Small intestine (tissue), 7 donors: ENCODE results near the gene ABCF2. TPM values are rescaled to one million over a fixed set of nuclear protein-coding genes. Genes with fewer than 3 reads are reported as not detected.

Experiments used
- DNase-seq, 2 donors: peaks; one replicate each; pipeline versions ENCODE4 v3.0.0 to v3.0.0-alpha.2; 2013
- FAIRE-seq: peaks from 2 replicates; lab custom pipeline; 2012; peaks lifted over from hg19 to GRCh38; lab: Jason Lieb, UNC
- H3K27ac ChIP-seq, 3 donors: one replicate each; pipeline ENCODE4 v1.5.1; 2013; ENCODE audit warnings: low read length in 2 of 3, mild to moderate bottlenecking in 2 of 3, control low read depth in 1 of 3, inconsistent platforms in 1 of 3, low read depth in 1 of 3, moderate library complexity in 1 of 3
- H3K27me3 ChIP-seq, 3 donors: one replicate each; pipeline ENCODE4 v1.6.1; 2013; ENCODE audit warnings: low read length in 3 of 3, inconsistent platforms in 1 of 3; ENCODE audit not compliant: control insufficient read depth in 3 of 3, insufficient read depth in 3 of 3
- H3K36me3 ChIP-seq, 3 donors: one replicate each; pipeline ENCODE4 v1.6.1; 2013; ENCODE audit warnings: low read length in 3 of 3, inconsistent platforms in 1 of 3, low read depth in 1 of 3, mild to moderate bottlenecking in 1 of 3, moderate library complexity in 1 of 3; ENCODE audit not compliant: control insufficient read depth in 3 of 3, insufficient read depth in 2 of 3
- H3K4me1 ChIP-seq, 3 donors: one replicate each; pipeline ENCODE4 v1.6.1; 2013; ENCODE audit warnings: low read length in 2 of 3, inconsistent platforms in 1 of 3, low read depth in 1 of 3, mild to moderate bottlenecking in 1 of 3, moderate library complexity in 1 of 3; ENCODE audit not compliant: control insufficient read depth in 3 of 3, insufficient read depth in 2 of 3
- H3K4me3 ChIP-seq, 3 donors: one replicate each; pipeline ENCODE4 v1.5.1; 2013; ENCODE audit warnings: low read length in 3 of 3, control low read depth in 1 of 3, inconsistent platforms in 1 of 3, low read depth in 1 of 3, mild to moderate bottlenecking in 1 of 3, moderate library complexity in 1 of 3
- H3K9me3 ChIP-seq, 2 donors: one replicate each; pipeline ENCODE4 v1.6.1; 2013; ENCODE audit warnings: low read depth in 1 of 2, low read length in 1 of 2; ENCODE audit not compliant: control insufficient read depth in 2 of 2, insufficient read depth in 1 of 2
- WGBS, 3 donors: extraction: QIAGEN DNeasy Blood & Tissue Kit; methylation state at CpG; one replicate each; pipeline ENCODE4 v1.1.7; 2013; 5-methylcytosine and 5-hydroxymethylcytosine counted together
- polyA plus RNA-seq, 4 donors: library from polyadenylated mRNA; stranded (reverse) in 3 of 4; unstranded in 1 of 4; fragments of 200-250 nt in 3 of 4; fragments of 120-200 nt in 1 of 4; gene quantifications; one replicate each; pipeline versions ENCODE4 v1.2.1 to v1.2.3, GENCODE V29; 2013
- donor health status: healthy with polysubstance abuse.
- donor health status: control.
- donor health status: control.
- donor health status: Bipolar disorder and iron deficiency.
- donor health status: healthy.

ABCF2 gene
- polyA plus RNA-seq, 4 donors: 11.0 to 23.7 (median 13.5) TPM

DNA sequence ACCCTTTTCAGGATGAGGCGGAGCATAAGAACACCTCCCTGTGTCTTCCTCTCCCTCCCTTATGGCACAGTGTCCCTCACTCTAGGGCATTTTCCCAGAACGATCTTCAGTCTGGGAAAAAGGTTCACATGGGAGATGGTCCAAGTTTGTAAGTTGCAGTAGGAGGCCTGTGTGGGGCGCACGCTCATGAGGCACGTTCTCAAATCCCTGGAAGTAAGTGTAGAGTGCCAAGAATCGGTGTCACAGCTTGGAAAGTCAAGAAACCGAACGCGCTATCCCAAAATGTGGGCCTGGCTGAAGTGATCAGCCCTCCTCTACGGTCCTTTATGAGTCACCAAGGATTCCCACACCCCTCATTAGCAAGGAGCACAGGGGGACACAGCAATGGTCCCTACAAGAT lies 45.4 kb upstream of the ABCF2 start:
- FAIRE-seq (no peak), DNase-seq (no peak)
- no peak overlapping the region for H3K4me3 ChIP-seq
- peak overlapping the region in 1 of 3 donors; percentile 51 for H3K27ac ChIP-seq
- H3K27me3 ChIP-seq: peaks cover 0 to 21% (median 0%) of the 10 kb centered on the region in 3 donors
- WGBS, 3 donors: 67 to 72% (median 71%) methylated on average over 10 of the region's 10 CpGs
- H3K4me1 ChIP-seq: peaks cover 0 to 4% (median 3%) of the 10 kb centered on the region in 3 donors
- H3K36me3 ChIP-seq: no peaks in the 10 kb centered on the region
- H3K9me3 ChIP-seq: no peaks in the 10 kb centered on the region

DNA sequence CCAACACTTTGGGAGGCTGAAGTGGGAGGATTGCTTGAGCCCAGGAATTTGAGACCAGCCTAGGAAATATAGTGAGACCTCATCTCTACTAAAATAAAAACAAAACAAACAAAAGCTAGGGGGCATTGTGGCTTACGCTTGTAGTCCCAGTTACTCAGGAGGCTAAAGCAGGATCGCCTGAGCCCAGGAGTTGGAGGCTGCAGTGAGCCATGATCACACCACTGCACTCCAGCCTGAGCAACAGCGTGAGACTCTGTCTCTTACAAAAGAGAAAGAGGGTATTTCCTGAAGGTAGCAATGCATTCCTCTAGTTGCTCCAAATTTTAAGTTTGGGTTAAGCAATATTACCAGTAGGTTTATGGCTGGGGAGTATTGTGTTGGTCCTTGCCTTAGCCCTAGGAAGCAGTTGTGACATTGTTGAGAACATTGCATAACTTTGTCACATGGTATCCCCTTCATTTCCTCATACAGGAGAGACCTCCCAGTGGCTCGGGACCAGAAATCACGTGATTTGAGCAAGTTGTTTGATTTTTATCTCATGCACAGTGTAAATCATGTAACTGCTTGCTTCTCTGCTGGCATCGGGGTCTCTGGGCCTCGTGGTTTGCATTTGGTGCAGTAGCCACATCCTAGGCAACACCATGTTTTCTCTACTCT lies 44.8 kb upstream of the ABCF2 start:
- DNase-seq: peak; percentile 8 to 86
- Histone ChIP-seq H3K4me1 (peaks cover 0 to 4% (median 0%) of the 10 kb centered on the region in 3 donors), H3K27ac (peak overlapping the region in 1 of 3 donors; percentile 51), H3K9me3 (no peaks in the 10 kb centered on the region), H3K36me3 (no peaks in the 10 kb centered on the region), H3K27me3 (peaks cover 0 to 20% (median 0%) of the 10 kb centered on the region in 3 donors), H3K4me3 (no peak overlapping the region)
- no peak for FAIRE-seq
- 46 to 56% (median 48%) methylated on average over 7 of the region's 7 CpGs for WGBS, 3 donors

DNA sequence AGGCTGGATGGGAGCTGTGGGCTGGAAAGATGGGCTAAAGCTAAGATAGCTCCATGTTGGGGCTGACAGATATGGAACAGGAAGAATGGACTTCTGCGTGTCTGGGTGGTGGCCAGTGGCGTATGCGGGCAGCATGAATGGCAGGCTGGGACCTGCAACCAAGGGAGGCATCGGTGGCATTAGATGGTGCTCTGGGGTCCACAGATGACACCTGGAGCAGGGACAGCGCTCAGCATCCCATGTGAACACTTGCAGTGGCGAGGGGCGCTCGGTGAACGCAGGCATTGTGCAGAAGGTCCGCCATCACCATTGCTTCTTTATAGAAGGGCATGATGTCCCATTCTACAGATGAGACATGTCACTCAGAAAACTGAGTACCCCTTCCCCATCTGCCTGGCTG lies 42.5 kb upstream of the ABCF2 start:
- peaks cover 0 to 4% (median 0%) of the 10 kb centered on the region in 3 donors for H3K27me3 ChIP-seq
- no peak overlapping the region for H3K27ac ChIP-seq
- H3K36me3 ChIP-seq: no peaks in the 10 kb centered on the region
- no peak overlapping the region for H3K4me3 ChIP-seq
- H3K4me1 ChIP-seq: peaks cover 0 to 4% (median 0%) of the 10 kb centered on the region in 3 donors
- DNase-seq: no peak
- 91 to 96% (median 94%) methylated on average over 10 of the region's 10 CpGs for WGBS, 3 donors
- FAIRE-seq: no peak
- H3K9me3 ChIP-seq: no peaks in the 10 kb centered on the region

DNA sequence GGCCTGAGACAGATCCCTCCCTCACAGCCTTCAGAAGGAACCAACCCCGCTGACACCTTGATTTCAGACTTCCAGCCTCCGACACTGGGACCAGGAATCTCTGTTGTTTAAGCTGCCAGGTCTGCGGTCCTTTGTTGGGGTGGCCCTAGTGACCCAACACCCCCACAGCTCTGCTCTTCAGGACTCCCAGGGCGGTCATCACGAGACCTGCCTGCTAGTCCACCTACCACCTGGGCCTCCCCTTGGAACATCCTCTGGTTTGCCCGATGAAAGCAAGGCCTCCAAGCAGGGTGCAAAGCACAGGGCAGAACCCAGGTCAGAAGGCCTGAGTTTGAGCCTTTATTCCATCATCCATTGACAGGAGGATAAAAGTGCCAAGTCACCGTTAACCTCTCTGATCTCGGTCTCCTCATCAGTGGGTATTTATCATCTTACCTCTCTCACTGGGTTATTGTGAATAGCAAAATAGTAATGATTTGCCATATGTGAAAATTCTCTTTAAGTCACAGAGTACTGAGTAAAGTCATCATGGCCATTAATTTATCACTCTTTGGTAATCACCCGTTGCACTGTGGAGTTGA lies 38.4 kb upstream of the ABCF2 start:
- no peak for DNase-seq
- H3K4me1 ChIP-seq: no peaks in the 10 kb centered on the region
- no peaks in the 10 kb centered on the region for H3K36me3 ChIP-seq
- H3K9me3 ChIP-seq: no peaks in the 10 kb centered on the region
- 87 to 93% (median 91%) methylated on average over 8 to 9 of the region's 9 CpGs for WGBS, 3 donors
- no peak overlapping the region for H3K4me3 ChIP-seq
- FAIRE-seq: no peak
- peaks cover 0 to 16% (median 3%) of the 10 kb centered on the region in 3 donors for H3K27me3 ChIP-seq
- H3K27ac ChIP-seq: no peak overlapping the region

DNA sequence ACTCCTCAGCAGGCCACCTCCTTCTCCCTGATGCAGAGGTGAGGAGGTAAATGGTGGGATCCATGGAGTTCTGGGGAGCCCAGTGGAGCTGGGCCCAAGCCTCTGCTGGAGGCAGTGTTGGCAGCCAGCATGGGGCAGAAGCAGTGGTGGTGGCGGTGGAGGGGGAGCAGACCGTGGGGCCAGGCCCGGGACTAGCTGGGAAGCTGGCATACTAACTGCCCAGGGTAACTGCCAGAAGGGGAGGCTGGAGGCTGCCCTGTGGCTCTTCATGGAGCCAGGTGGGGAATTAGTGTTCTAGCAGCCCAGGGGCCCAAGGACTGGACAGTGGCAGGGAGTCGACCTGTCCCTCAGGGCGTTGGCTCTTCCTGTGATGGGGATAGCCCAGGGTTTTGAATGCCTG lies 37.6 kb upstream of the ABCF2 start:
- H3K4me1 ChIP-seq: no peaks in the 10 kb centered on the region
- no peak for DNase-seq

DNA sequence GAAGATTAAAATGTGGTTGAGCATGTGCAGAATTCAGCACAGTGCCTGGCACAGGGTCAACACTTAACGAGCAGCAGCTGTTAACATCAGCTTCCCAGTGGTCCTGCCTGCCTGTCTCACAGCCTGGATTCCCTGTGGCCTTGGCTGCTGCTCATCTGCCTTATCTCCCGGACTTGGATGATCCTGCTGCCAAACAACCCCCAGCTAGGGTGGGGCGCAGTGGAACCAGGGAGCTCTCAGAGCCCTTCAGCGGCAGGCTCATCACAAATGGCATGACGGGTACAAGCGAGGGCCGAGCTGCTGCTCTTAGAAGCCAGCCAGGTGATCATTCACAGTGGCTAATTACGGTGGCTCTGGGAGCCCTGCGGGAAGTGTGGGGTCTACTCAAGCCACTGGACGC lies 34.5 kb upstream of the ABCF2 start:
- FAIRE-seq (no peak), DNase-seq (no peak)
- Histone ChIP-seq H3K27ac (no peak overlapping the region), H3K27me3 (peaks cover 0 to 37% (median 3%) of the 10 kb centered on the region in 3 donors), H3K9me3 (no peaks in the 10 kb centered on the region), H3K36me3 (no peaks in the 10 kb centered on the region), H3K4me1 (no peaks in the 10 kb centered on the region), H3K4me3 (no peak overlapping the region)
- WGBS, 3 donors: 30 to 56% (median 52%) methylated on average over 10 of the region's 10 CpGs

More for the DNA sequence above, 37.6 kb upstream of the ABCF2 start:
- Histone ChIP-seq H3K27me3 (peaks cover 0 to 22% (median 3%) of the 10 kb centered on the region in 3 donors), H3K4me3 (no peak overlapping the region), H3K36me3 (no peaks in the 10 kb centered on the region), H3K27ac (no peak overlapping the region), H3K9me3 (no peaks in the 10 kb centered on the region)
- FAIRE-seq: no peak
- 73 to 88% (median 78%) methylated on average over 5 of the region's 5 CpGs for WGBS, 3 donors

DNA sequence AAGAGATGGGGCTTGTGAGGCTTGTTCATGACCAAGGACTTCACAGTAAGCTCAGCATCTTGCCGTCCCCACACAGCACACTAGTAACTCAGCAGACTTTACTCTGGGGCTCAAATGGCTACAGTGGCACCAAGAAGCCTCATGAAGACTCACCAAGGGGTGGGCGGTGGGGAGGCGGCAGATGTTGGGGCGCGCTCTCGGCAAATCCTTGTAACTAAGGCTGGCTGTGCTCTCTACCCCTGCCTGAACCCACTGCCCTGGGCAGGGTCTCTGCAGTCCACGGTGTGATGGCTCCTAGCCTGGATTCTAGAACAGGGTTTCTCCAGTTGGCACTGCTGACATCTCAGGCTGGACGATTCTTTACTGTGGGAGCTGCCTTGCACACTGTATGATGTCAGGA lies 33.9 kb upstream of the ABCF2 start:
- Histone ChIP-seq H3K27ac (no peak overlapping the region), H3K27me3 (peaks cover 0 to 41% (median 3%) of the 10 kb centered on the region in 3 donors), H3K4me1 (no peaks in the 10 kb centered on the region), H3K36me3 (no peaks in the 10 kb centered on the region), H3K4me3 (no peak overlapping the region), H3K9me3 (no peaks in the 10 kb centered on the region)
- DNase-seq (no peak), FAIRE-seq (no peak)
- WGBS, 3 donors: 82 to 86% (median 85%) methylated on average over 8 of the region's 8 CpGs

DNA sequence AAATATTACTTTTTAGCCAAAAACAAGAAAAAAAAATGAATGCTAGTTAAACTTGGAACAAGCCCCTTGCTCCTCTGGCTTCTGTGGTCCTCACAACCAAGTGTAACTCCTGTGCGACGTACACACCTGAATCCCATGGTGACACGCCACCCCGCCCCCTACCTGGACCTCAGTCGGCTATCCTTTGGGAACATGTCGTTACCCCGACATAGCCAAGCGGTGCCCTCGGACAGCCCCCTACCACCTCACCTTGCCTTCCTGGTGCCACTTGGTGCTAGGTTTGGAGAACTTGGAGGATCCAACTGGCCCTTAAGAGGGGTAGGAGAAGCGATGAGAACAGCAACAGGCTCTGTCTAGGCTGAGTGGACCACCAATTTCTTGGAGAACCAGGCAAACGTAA lies 33.5 kb upstream of the ABCF2 start:
- Histone ChIP-seq H3K36me3 (no peaks in the 10 kb centered on the region), H3K9me3 (no peaks in the 10 kb centered on the region), H3K4me1 (no peaks in the 10 kb centered on the region), H3K27me3 (peaks cover 0 to 43% (median 3%) of the 10 kb centered on the region in 3 donors), H3K27ac (no peak overlapping the region), H3K4me3 (no peak overlapping the region)
- no peak for FAIRE-seq
- WGBS, 3 donors: 88 to 92% (median 91%) methylated on average over 11 of the region's 11 CpGs
- DNase-seq: no peak
